Midbrain (tissue), 1 donor: ENCODE measurements around the gene ATP8B4.
"Not testable (repeated sequence)": the region's sequence is repeated elsewhere in the genome, so short reads cannot be mapped to it uniquely, and the experiment has no call there.

Experiments
- DNase-seq: peaks from one replicate; lab custom pipeline; 2025; lab: John Stamatoyannopoulos, UW

ATP8B4 gene

DNA sequence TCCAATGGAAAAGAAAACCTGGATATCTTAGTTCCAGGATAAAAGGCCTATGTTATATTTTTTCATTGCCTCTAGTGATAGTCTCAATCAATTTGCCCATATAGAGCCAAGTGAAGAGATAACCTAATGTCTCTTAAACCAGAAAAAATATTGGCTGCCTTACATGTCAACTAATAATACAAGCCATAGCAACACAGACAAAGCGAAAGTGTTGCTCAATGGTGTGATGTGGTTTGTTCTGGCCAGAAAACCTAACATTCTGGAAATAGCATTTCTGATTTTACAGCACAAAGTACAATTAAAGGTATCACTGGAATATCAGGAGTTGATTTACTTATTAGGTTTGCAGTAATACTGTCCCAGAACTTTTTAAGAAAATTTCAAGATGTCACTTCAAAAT, 101.5 kb downstream of the ATP8B4 start:
- DNase-seq: no peak

DNA sequence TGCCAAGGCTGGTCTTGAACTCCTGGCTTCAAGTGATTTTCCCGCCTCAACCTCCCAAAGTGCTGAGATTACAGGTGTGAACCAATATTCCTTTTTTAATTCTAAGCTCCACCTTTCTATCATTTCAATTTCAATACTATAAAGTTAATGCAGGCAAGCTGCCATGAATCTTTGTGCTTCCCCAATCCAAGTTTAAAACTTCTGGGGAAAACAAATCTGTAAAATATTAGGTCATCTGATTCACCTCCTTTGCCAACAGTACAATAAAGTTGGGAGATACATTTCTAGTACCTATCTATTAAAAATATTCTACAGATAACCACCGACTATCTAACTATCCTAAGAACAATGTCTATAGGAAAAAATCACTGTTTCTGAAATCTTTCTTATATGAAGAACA, 102.1 kb downstream of the ATP8B4 start:
- no peak for DNase-seq

DNA sequence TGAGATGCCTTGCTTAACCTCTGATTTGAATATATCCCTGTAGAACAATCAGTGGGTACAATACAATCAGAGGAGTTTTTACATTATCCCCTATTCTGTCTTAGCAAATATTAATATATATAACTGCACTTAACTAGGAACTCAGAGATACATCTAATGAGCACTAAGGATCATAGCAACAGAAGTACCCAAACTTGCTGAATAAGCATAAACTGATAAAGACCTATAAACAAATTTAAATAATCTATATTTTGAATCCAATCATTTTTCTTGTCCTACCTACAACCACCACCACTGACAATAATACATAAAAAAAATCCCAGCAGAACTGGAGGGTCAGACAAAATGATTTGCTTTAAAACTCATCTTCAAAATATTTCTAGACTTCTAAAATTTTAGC, 106.2 kb downstream of the ATP8B4 start:
- no peak for DNase-seq

DNA sequence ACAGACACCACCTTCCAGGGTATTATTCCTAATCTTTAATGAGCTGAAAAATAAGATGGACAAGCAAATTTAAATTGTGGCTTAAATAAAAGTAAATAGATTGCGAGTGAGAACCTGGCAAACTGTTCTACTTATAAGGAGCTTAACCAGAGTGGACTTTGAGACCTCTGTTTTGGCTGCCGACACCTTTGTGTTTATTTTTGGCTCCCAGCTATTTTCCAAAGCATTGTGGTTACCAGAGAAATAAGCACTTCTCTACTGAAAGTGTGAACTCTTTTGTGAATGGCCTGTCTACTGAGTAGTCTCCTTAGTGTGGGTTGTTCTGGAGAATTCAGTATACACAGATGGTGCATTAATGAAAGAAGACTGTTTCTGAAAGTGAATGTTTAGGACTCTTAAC, 109.4 kb downstream of the ATP8B4 start:
- no peak for DNase-seq

DNA sequence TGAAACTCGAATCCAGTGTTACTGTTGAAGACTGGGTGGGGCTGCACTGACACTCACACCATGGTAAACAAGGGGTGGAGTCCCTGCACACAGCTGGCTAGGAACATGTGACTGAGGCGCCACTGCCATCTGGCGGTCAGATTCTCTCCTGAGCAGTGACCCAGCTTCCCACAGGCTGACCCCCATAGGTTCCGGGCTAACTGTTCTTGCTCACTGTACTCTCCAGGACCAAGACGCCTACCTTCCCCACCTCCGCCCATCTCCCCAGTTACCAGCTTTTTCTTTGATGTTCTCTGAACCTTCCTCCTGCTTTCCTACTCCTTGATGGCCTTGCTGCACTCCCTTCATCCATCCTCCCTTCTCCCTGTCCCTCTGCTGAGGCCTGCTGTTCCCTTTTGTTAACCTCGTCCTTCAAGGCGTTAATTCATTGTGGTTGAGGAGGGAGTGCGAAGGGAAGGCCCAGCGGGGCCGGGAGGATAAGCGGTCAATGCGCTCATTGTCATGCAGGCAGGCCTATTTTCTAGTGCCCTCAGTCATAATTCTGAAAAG, 115.2 kb downstream of the ATP8B4 start:
- peak; percentile 88 for DNase-seq

DNA sequence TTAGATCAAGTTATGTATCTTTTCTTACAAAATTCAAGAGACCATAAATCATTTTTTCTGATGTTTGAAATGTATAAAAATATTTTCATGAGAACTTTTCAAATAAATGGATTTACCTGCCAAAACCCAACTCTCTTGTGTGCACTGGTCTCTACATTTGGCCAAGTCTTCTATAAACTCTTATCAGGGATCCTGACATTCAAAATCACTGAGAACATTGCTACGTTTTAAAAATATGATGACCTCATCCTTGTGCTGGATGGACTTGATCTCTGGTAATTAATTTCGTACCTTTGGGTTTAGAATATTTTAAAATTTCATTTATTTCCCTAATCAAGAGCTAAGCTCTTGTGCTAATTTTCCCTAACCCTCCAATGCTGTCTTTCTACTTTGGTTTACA, 127.4 kb downstream of the ATP8B4 start:
- DNase-seq: no peak

DNA sequence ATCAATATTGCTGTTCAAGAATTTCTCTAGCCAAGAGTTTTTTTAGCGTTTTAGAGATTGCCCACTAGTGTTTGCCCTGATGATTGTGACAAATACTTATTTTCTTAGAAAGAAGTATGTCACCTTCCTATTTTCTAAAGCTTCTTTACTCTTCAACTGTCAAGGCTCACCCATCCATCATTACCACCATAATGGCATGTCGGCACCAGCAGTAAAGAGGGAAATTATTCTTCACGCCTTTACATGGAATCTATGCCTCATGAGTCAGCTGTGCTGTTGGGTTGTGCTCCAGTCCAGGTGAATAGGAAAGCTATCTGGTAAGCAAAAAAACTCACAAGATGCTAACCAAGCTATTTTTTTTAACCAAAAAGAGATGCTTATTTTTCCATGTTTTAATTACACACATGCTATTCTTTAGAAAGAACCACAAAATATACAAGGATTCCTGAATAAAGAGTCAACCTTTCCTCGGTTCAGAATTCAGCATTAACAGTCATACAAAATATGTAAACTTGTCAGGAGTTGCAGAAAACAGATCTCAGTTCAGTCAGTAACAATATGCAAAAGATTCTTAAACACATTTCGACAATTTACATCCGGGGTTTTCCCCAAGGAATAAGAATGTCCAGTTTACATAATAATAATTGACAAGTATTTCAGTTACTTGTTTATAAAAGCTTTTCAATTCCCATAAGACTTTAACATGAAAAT, 128.0 kb downstream of the ATP8B4 start:
- no peak for DNase-seq

DNA sequence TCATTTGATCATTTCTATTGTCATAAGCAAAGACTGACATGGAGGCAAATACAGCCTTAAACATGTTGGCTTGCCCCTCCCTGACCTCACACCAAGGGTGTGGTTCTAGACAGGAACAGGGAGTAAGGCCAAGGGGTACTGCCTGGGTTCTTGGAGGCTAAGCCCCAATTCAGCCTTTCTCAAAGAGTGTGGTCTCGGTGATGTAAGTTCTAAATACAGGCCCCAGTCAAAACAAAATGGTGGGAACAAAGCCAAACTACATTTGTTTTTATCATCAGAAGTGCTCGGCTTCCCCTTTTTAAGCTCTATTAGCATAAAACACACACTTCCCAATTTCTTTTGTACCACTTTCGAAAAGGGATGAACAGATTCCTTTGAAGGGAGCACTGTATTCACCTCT, 129.5 kb downstream of the ATP8B4 start:
- no peak for DNase-seq

DNA sequence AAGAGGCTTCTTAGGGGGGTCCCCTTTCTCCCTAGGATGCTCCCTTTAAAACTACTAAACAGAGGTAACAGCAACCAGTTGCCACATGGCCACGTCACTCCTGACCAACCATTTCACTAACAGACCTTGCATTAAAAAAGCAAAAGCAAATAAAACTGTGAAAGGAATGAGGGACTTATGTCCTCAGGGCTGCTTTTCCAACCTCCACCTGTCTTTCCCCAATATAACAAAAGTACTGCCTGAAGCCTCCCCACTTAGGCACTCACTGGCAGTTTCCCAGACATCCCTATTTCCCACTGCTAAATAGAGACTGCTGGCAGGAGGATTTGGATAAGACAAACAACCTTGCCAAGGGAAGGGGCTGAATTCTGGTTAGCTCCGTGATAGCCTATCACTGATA, 130.3 kb downstream of the ATP8B4 start:
- DNase-seq: no peak

DNA sequence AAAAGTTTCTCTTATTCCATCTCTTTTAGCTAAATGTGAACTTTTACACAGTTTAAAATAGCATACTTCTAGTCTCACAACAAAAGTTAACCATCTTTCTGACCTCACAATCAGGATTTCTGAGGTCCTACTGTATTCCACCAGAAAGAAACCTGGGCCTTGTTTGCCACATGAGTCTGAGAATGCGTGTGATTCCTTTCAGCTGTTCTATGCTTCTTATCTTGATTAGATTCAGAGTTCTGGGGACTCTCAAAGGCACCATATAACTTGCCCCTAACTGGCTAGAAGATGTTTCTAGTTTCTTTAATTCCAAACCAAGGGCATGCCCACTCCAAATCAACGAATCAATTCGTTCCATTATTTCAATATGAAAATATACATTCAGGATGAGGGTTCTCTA, 131.1 kb downstream of the ATP8B4 start:
- DNase-seq: no peak

DNA sequence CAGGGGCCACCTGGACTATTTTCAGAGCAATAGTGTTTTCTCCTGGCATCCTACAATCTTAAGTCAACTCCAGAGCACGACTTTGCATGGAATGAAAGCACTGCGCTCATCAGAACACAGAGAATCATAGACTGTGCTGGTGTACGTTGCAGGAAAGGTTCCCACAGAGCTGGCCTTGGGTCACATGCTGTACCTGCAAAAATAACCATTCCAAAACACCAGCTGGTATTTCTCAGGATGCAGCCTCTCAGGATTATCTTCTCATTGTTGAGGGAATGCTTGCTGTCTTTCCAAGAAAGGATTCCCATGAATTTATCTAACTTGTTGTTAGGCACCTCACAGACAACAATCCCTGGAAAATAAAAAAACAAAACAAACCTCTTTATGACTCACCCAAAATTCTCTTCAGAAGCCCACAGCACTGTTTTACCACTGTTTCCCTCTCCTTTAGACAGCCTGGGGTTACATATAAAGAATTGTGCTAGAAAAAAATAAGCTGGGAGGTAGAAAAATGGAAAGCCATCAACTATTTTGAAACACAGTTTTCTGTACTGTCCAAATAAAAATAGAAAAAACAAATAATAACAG, 131.7 kb downstream of the ATP8B4 start:
- no peak for DNase-seq

DNA sequence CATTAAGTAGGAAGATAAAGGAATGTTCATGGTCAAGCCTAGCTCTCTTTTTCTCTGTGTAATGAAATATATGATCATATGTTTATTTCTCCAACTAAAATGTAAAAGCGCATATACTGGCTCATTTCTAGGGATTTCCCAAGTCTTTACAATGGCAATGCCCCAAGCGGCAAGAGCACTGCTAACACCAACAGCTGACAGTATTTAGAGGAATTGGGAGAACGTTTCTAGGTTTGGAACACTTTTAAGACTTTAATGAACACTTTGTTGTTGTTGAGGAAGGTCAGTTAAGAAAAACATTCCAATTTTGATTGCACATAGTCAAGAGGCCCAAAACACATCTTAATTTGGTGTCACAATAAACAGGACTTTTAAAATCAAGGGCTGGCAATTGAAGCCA, 132.7 kb downstream of the ATP8B4 start:
- DNase-seq: no peak

DNA sequence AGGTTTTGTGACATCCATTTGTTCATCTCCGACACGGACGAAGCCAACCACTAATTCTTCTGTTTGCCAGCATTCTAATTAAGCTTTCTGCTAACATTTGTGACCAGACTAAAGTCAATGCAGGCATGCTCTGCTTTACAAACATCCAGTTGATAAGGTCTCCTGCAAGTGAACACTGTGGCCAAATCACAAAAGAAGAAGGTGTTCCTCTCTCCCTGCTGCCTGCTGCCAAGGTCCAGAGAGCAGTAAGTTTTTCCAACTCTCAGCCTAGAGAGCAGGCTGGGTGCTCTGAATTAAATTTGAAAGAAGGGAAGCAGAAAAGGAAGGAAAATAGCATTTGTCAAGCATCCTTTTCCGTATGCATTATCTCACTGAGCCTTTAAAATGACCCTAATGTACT, 133.6 kb downstream of the ATP8B4 start:
- no peak for DNase-seq

DNA sequence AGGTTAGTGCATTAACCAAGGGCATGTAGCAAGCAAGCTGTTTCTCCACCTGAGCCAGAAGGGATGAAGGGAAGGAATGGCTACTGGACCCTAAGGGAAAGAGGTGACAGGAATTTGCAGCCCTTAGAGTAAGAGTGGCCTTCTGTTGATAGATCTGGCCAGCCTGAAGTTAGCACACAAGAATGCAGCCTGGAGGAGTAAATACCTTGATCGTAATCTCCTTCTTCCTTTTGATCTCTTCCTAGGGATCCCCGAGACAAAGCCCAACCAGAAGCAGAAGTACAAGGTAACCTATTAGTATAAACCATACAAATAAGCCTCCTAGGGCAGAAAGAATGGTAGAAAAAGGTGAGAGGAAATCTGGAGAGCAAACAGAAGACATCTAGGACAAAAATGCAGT, 134.6 kb downstream of the ATP8B4 start:
- DNase-seq: no peak

DNA sequence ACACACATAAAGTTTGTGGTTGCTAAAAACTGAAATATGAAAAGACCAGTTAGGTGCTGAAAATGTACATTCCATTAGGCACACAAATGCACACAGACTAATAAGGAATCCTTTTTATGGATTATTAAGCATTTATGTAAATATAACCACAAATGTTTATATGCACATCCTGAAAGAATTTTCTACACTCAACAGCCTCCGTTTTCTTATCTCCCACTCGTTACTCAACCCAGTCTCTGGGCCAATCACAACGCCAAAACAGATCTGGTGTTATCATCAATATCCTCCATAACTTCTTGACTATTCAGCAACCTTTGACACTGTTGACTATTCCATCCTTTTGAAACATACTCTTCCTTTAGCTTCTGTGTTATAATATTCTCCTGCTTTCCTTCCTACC, 136.4 kb downstream of the ATP8B4 start:
- DNase-seq: no peak

DNA sequence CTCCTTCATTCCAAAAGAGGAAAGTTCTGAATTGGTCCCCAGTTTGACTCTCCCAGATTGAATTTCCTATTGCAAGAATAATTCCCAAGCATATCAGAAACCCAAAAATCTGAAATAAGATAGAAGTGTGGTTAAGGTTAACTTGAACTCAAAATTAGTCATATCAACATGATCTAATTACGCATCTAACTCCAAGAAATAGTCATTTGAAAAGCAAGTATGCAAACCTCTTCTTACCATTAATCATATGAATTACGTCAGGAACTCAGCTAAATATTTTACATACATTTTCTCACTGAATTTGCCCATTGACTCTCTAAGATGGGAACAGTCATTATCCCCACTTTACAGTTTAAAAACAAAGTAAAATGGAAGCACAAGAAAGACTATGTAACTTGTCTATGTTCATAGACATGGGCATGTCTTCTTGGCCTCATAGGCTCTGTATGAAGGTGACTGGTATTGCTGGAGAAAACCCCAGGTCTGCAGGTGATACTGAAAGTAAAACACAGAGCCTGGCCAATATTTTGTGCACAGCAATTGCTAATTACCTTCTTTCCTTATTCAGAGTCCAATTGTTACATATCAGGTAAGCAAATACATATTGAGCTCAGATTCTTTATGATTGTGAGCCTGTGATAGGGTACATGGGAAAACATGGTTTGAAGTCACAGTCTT, 139.2 kb downstream of the ATP8B4 start:
- DNase-seq: no peak

DNA sequence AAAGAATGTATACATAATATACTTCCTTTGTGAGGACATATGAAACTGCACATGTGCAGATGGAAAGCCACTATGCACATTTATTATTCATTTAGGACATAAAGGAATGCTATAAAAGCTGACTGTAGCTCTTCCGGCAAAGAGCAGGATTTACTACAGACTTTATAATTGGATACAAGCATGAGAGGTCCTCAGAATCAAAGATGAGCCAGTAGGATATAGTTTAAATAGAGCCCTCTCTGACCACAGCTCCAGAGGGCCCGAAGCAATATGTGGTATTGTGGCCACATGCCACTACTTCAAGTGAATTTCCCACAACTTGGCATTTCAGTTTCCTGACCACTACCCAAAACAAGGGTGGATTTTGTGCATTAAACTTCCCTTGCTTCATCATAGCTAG, 140.9 kb downstream of the ATP8B4 start:
- DNase-seq: no peak

DNA sequence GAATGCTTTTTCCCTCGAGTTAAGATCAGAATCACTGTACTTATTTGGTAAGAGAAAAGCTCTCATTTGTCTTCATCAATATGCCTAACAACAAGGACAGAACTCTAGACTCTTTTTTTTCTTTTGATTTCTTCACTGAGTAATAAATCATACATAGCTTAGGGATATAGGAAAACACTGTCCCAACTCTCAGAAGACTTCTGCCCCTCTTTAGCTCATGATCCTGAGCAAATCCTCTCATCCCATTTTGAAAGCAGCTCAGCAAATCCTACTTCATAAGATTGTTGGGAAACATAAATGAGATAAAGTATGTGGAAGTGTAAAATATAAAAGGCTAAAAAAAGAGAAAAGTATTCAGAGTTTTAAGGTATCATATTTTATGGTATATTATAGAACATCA, 141.7 kb downstream of the ATP8B4 start:
- no peak for DNase-seq

DNA sequence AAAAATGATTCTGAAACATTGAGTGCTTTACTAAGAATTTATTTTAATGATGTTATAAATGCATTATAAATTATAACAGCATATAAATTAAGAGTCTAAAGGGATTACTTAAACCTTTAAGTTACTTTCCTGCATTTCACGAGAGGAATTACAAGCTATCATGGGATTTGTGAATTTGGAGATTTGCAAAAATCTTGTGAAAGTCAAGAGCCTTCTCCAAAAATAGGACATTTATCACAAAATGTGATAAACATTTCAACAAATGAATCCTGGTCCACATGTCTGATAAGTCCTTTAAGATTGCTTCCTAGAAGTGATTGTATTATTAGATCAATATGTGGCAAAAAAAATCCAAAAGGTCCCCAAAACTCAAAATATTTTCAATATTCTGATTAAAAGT, 154.5 kb downstream of the ATP8B4 start:
- no peak for DNase-seq

DNA sequence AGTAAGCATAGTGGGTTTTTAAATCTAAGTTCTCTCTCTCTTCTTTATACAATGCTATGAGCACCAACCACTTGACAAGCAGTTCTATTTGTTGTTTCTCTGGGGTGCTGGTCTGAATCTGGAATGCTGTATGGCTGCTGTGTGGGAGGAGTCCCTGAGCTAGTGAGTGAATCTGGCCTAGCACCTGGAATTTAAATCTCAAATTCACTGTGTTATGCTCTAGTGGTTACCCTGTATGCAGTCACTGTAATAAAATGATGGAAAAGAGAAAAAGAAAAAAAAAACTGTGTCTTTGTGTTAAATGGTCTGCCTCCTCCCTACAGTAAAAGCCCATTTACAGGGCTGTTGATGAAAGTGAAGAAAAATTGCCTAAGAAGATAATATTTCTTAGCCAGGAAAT, 155.0 kb downstream of the ATP8B4 start:
- DNase-seq: no peak

DNA sequence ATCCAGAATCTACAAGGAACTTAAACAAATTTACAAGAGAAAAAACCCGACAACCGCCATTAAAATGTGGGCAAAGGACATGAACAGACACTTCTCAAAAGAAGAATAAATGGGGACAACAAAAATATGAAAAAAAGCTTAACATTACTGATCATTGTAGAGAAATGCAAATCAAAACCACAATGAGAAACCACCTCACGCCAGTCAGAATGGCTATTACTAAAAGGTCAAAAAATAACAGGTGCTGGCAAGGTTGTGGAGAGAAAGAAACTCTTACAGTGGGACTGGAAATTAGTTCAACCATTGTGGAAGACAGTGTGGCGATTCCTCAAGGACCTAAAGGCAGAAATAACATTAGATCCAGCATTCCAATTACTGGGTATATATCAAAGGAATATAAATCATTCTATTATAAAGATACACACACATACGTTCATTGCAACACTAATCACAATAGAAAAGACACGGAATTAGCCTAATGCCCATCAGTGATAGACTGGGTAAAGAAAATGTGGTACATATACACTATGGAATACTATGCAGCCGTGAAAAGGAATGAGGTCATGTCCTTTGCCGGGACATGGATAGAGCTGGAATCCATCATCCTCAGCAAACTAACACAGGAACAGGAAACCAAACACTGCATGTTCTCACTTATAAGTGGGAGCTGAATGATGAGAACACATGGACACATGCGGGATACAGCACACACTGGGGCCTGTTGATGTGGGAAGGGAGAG, 155.8 kb downstream of the ATP8B4 start:
- DNase-seq: not testable (repeated sequence)

DNA sequence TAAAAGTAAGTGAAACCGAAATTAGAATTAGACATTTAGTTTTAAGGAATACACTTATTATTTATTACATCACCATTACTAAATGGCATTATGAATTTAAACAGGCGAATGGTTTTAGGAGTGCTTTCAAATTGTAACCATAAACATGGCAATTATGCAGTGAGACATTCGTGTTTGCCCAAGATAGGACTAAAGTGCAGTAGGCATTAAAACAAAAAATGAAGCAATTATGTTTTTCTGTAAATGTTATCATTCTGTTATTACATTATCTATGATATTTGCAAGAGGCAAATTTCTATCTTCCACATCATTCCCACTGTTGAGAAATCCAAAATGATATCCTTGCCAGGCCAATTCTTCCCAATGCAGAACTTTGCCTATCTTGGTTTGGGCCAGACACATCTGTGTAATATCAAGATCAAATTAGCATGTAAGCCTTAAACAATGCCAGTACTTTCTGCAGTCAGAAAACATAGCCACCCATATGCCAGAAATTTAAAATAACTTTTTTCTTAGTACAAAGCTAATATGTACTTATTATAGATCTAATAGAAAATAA, 156.9 kb downstream of the ATP8B4 start:
- no peak for DNase-seq
